Activated CD8-positive, alpha-beta memory T cell treated with anti-CD3 and anti-CD28 coated beads for 48 hours (primary cell): ENCODE measurements around the gene GCK.
"Not testable (repeated sequence)": the region's sequence is repeated elsewhere in the genome, so short reads cannot be mapped to it uniquely, and the experiment has no call there.

Experiments used
- DNase-seq, 3 experiments: peaks; one replicate each; pipeline ENCODE4 v3.0.0-alpha.2; 2020; ENCODE audit warnings: low read depth in 2 of 3, low spot score in 2 of 3

GCK gene

DNA sequence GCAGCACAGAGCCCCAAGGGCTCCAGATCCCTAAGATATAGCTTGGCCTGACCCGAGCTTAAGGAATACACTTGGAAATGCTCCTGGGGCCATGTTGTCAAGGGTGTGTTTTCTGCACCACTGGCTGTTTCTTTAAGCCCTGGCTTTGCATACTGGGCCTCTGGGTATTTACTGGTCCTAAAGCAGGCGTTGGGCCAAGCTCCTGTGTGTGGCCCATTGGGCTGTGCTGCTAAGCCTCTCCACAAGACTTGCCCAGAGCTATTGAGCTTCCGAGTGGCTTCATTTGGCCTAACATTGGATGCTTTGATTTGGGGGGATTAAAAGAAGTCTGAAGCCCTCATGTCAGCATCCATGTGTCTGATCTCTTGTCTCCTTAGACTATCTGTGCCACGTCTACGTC is 16.8 kb upstream of the GCK start:
- DNase-seq = no peak

DNA sequence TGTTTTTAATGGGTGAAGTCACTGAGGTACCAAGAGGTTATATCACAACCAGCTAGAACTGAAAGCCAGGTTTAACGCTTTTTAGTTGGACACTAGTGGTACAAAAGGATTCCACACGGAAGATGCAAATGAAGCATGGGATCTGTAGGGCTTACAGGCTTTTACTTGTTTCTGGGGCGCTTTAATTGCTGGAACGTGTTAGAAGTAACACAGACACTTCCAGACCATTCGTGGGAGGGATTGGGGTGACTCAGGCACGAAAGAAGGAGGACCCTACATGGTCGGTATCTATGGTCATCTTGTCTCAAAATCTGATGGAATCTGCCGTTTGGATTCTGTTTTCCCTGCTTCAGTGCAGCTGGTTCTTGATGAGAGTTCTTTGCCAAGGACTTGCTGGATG is 12.6 kb upstream of the GCK start:
- no peak for DNase-seq

DNA sequence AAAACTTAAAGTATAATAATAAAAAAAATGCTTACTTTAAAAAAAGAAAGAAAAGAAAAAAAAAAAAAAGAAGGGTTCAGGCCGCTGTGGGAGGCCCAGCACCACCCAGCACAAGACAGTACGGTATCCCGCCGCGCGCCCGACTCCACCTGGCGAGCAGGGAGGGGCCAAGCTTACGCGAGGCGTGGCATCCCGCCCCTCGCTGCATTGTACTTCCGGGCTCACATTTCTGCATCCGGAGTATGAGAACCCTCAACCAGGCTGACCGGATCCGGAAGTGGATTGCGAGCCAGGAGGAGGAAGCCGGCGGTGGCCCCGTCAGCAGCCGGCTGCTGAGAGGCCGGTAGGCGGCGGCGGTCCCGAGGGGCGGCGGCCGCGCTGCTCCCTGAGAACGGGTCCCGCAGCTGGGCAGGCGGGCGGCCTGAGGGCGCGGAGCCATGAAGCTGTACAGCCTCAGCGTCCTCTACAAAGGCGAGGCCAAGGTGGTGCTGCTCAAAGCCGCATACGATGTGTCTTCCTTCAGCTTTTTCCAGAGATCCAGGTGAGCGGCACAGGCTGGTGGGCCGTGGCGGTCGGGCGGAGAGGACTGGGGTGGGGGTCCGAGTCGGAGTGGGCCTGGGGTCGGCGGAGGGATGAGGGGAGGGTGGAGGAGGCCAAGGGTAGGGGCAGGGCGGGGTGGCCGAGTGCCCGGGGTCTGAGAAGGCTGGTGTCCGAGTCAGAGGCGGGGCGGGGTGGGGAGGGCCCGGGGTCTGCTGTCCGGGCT is 11.6 kb upstream of the GCK start, which contains the start of gene YKT6:
Gene YKT6, plus strand, starts transcription at position 280 of the 763 bp plus-strand sequence. Its CDS starts 158 bp downstream, at position 438.
- DNase-seq = peak; percentile 67 to 89 (median 84)

DNA sequence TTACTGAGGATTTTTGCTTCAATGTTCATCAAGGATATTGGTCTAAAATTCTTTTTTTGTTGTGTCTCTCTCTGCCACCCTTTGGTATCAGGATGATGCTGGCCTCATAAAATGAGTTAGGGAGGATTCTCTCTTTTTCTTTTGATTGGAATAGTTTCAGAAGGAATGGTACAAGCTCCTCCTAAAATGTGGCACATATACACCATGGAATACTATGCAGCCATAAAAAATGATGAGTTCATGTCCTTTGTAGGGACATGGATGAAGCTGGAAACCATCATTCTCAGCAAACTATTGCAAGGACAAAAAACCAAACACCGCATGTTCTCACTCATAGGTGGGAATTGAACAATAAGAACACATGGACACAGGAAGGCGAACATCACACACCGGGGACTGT is 10.9 kb upstream of the GCK start:
- not testable (repeated sequence) for DNase-seq

DNA sequence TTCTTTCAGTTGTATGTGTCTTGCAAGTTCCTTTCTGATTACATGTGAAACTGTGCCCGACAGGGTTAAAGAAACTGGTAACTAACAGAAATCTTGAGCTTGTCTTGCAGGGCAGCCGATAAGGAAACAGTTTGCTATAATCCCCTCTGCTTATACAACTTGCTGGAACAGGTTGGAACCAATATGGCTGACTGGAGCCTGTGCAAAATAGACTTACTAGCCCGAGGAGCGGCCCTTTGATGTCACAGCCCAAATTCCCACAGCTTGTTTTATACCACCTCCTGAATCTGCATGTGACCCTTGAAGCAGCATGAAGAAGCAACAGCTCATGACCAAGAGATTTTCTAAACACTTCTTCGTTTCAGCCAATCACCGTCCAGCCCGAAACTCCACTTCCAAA is 8.2 kb upstream of the GCK start:
- DNase-seq = no peak

DNA sequence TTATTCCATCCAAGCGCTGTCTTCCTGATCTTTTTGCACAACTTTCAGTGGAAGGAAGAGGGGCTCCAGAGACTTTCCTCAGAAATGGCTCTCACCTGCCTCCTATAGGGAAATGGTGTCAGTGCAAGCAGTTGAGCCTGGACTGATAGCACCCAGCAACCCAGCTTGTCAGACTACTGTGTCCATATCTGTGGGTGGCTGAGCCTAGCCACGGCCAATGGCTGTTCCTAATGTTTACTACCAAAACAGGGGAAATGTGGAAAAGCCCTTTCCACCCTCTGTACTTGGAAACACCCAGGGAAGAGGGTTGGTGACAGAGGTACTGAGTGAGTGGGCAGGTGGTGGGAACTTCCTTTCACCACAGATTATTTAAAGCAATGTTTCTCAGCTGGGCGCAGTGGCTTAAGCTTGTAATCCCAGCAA is 7.2 kb upstream of the GCK start:
- DNase-seq = no peak

DNA sequence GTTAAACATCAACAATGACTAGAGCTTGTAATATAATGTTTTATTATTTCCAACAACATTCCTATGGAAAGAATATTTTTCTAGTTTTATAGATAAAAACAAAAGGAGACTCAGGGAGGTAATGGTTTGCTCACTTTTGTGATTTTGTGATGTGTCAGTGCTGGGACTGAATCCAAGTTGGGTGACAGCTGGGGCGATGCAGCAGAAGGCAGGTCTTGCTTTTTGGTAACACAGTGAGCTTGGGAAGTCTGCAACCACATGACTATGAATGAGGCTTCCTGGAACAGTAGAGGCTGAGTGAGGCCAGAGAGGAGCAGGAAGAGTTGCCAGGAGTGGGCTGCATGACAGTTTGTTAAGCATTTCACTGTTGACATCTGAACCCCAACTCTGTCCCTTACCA is 6.7 kb upstream of the GCK start:
- DNase-seq = no peak

DNA sequence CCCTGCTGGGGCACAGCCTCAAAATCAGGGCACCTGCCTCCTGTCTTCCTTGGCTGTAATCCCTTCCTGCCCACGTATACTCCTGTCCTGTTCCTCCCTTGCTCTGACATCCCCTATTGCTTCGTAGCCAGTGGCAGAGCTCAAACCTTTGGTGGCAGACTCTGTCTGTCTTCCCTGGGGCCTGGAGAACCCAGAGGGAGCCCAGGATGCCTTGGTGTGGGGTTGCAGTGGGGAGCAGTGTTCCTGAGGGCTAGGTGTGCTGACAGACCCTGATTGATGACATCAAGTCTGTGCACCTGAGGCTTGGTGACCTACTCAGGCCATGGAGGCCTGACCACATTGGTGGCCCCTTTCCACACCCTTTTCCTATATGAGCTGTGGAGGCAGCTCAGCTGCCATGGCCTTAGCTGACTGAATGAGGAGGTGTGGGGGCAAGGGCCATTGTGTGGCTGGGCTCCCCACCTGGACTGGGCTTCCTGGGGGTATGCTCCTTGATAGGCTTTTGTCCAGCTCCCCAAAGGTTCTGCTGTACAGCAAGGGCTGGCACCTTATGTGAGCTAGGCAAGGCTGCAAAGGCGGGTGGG is 5.4 kb upstream of the GCK start:
- DNase-seq = no peak

DNA sequence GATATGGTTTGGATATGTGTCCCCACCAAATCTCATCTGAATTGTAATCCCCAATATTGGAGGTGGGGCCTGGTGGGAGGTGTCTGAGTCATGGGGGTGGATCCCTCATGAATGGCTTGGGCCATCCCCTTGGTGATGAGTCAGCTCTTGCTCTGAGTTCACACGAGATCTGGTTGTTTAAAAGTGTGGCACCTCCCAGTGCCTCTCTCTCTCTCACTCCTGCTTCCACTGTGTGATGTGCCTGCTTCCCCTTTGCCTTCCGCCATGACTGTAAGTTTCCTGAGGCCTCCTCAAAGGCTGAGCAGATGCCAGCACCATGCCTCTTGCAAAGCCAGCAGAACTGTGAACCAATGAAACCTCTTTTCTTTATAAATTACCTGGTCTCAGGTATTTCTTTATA is 4.8 kb upstream of the GCK start:
- peak in 1 of 3 experiments; percentile 10 for DNase-seq

DNA sequence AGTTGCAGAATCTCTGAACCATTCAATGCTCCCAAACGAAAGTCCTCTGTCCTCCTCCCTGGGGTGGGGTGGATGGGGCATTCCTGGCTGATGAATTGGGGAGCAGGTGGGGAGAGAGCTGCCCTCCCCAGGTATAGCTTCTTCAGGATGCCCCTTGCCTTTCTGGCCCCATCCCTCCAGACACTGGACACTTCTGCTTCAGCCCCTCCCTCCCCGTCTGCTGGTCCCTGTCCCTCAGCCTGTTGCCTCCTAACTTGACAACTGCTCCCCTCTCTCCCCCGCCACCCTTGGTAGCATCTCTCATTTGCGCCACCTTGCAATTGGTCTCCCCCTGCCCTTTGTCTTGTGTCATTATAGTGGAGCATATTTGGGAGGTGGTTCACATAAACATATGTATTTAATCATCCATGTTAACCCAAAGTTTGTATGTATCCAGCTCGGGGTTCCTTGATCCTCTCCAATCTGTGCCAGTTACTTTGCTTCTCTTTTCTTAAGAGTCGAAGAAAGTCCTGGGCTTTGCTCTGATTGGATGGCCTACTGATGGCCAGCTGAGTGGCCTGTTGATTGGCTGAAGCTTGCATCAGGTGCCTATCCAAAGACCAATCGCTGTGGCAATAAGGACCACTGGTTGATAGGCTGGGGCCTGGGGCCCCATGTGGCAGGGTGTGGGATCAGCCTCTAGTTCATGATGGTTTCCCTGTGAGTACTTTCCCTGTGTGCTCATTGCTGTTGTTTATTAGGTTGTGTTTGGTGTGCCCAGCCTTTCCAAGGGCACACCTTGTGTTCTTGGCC is 4.0 kb upstream of the GCK start:
- no peak for DNase-seq

DNA sequence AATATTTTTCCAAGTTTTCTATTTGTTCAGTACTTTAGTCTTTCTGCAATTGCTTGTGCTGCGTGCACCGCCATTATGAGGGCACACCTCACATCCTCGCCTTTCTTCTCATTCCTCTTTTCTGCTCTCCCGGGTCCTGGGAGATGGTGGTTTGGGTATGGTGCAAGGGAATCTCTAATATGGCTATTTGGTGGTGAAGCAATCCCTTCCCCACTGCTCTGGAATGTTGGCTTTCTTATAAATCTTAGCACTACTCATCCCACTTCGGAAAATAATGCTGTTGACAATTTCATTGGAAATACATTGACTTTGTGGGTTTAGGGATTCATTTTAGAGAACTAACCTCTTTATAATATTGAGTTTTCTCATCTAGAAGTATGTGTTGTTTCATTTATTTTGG is 1.9 kb upstream of the GCK start:
- DNase-seq = no peak

DNA sequence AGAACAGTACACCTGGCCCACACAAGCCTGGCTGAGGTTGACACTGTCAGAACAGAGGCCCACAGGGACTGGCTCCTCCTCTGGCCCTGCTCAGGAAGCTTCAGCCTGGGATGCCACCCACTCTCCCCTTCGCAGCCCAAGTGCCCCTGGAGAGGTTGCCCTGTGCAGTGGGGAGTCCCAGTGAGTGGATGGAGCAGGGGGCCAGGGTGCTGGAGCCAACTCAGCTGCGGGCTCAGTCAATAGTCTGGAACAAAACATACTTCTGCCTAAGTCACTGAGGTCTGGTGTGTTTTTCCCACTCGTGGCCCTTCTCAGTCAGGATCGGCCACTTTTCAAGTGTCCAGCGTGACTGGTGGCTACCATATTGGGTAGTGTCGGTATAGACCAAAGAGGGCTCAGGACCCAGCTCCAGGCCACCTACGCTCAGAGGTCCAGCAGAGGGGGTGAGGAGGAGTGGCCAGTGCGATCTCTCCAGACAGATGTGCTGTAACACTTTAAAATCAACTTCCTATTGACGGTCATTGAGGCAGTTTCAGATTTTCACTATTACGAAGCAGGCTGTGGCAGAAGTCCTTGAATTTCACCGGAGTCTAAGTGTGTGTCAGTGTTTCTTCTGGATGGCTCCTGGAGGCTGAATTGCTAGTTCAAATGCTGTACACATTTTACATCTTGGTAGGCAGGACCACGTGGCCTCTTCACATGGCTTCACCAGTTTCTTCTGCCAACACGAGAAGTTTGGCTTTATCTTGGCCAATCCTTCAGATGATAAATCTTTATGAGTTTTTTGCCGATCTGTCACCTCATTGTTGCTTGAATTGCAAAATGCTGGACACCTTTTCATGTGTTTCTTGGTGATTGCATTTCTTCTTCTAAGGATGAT is 994 bp upstream of the GCK start:
- DNase-seq = no peak

DNA sequence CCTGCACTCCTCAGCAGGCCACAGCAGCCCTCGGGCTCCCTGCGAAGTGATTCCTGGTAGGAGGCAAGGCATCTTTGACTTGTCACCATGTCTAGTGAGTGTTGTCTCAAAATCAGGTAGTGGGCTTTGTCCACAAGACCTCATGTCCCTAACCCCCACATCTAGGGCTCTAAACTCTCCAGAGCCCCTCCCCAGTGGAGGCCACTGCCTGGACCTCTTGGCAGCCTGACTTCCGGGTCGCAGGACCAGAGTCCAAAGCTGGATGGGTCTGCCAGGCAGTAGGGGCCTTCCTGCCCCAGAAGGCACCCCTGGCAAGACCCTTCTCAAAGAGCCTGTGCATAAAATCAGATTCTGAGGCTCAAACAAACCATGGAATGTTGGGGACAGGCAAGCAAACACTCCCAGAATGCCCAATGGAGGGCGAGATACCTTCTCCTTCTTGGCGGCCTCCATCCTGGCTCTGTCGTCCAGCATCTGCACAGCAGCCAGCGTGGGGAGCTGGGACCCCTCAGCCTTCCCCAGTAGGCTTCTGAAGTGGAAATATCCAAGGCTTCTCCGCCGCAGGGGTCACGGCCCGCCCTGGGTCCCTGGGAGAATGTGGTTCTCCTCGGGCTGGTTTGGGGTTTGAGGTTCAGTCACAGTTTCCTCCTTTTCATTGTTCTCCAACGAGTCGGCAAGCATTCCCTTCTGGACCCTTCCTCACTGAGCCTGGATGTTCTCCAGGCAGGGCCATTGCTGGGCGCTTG is 586 bp downstream of the GCK start:
- no peak for DNase-seq

DNA sequence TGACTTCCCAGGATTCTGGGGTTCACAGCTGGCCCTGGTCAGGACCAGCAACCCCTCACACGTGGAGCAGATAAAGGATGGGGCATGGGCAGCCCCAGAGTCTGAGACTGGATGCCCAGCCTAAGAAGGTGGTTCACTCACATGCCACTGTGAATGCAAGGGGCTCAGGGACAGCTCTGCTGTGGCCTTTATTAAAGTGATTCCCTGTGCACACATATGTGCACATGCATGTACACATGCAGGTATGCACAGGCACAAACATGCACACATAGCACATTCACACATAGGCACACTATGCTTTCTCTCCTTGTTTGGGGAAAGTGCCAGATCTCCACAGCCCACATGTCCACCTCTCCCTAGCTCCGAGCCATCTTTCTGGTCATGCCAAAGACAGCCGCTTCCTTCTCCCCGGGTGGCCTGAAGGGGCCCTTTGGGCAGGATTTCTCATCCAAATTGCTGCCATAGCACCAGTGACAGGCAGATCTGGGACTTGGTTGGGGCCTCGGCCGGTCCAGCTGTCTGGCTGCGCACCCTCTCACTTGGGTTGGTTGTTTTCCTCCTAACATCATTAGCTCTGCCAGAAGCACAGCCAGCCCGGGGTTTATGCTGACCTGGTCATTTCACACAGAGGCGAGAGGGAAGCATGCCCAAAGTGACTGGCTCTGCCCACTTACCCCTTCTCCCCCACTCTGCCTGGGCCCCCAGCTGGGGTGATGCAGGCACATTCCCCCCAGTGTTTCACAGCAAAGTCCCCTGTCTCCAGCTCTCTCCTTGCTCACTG is 1.4 kb downstream of the GCK start:
- no peak for DNase-seq

DNA sequence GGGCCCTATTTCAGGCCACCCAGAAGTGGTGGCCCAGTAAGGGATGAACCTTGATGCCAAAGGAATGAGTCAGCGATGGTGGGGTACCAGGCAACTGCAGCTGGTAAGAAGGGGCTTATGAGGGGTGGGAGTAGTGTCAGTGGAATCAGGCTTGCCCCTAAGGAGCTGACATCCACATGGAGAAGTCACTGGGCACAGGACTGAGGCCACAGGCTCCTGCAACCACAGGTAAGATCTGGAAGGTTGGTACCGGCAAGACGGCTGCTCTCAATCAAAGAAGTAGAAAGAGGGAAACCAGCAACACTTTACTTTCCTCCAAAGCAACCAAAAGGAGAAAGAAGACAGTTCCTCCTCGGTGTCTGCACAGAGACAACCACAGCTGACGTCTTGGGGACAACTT is 2.5 kb downstream of the GCK start:
- no peak for DNase-seq

DNA sequence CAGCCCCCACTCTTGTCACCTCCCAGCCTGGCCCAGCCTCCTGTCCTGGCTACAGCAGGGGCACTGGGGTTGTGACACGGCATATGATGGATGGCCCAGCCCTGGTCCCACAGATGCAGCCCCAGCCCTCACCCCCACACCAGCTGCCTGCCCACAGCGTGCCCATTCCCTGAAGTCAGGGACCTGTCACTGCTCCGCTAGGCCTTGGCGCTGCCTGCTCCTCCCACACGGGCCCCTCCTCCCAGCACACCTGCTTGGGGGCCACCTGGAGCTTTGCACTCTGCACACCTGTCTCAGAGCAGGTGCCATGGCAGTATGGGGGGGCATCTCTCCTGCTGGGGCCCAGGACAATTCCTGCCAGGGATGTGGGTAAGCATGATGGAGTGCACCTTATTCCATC is 3.5 kb downstream of the GCK start:
- no peak for DNase-seq

DNA sequence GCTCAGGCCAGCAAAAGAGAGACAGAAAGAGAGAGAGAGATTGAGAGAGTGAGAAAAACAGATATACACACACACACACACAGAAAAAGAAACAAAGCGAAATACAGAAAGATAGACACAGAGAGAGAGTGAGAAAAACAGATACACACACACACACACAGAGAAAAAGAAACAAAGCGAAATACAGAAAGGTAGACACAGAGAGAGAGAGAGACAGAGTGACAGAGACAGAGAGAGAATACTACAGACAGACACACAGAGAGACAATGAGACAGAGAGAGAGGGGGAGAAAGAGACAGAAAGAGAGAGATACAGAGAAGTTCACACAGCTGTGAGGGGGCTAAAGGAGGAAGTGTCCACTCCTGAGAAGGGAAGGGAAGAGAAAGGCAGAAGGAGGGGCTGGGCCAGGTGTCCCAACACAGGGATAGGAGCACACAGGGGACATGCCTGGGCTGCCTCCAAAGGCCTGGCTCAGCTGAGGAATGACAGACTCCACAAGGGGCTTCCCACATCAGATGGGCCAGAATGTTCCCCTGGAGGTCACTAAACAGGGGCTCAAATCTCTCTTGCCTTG is 4.3 kb downstream of the GCK start:
- DNase-seq = no peak

DNA sequence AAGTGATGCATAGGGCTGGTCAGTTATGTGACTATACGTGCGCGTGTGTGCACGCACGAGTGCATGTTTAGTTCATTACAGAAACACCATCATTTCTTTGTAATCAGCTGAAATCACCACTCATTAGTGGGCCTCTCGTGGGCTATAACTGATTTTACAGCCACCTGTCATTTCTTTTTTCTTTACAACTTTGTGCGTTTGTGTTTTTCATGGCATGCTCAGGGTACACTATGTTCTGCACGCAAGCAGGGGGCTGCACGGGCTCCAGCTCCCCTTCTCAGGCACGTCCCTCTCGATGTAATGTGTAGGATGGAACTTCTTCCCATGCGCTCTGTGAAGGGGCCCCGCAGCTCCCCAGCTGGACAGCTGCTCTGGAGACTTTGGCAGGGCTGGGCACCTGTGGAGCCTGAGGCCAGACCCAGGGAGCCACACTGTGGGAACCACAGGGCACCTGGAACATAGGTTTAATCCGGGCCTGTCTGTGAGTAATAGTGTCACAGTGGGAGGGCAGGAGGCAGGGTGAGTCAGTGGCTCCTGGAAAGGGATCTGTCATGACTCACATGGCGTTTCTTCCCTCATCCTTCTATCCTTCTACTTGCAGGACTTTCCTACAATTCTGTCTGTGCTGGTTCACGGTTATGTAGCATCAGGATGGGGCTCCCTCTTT is 4.9 kb downstream of the GCK start:
- DNase-seq = no peak

DNA sequence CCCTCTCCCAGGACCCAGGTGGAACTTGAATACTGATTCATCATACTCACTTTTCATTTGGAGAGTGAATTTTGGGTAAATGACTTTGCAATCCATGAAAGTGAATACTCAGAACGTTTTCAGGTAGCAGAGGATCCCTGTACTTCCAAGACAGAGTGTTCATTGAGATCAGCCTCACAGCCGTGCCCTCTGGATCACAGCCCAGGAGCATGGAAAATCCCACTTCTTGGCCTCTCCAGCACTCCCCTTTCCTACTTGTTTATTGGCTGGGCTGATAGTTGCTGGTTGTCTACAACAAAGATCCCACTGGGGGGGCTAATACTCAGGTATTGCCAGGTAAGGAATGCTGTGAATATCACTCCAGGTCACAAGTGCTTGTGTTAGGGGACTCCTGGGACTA is 5.9 kb downstream of the GCK start:
- DNase-seq = no peak
